Activated naive CD4-positive, alpha-beta T cell treated with anti-CD3 and anti-CD28 coated beads, Interleukin-2, amount 50 U/mL, for 16 hours (primary cell): ENCODE measurements around the gene PMEPA1.
A peak's percentile ranks its signal among the peaks of the same experiment; 100 is the strongest.

Experiments used
- DNase-seq: peaks from one replicate; pipeline ENCODE4 v3.0.0-alpha.2; 2020

Gene PMEPA1

GRCh38 chr20:57676589-57677583 lies 32.9 kb downstream of the PMEPA1 start:
- no peak for DNase-seq

- no peak for DNase-seq
These were observed 34.0 kb downstream of the PMEPA1 start for GRCh38 chr20:57675773-57676172.

- DNase-seq: no peak
These were observed 36.8 kb downstream of the PMEPA1 start for GRCh38 chr20:57672953-57673575.

GRCh38 chr20:57672164-57672563 lies 37.7 kb downstream of the PMEPA1 start:
- DNase-seq: no peak

GRCh38 chr20:57671662-57672061 lies 38.2 kb downstream of the PMEPA1 start:
- DNase-seq: no peak

GRCh38 chr20:57671072-57671391 lies 38.8 kb downstream of the PMEPA1 start:
- DNase-seq: no peak

- no peak for DNase-seq
These were observed 39.3 kb downstream of the PMEPA1 start for GRCh38 chr20:57670288-57671071.

GRCh38 chr20:57669632-57670031 lies 40.2 kb downstream of the PMEPA1 start:
- no peak for DNase-seq

GRCh38 chr20:57667924-57668782 lies 41.7 kb downstream of the PMEPA1 start:
- no peak for DNase-seq

GRCh38 chr20:57667388-57667787 lies 42.4 kb downstream of the PMEPA1 start:
- no peak for DNase-seq

GRCh38 chr20:57666834-57667157 lies 43.0 kb downstream of the PMEPA1 start:
- DNase-seq: no peak

GRCh38 chr20:57666106-57666833 lies 43.5 kb downstream of the PMEPA1 start:
- no peak for DNase-seq

GRCh38 chr20:57665589-57665971 lies 44.2 kb downstream of the PMEPA1 start:
- DNase-seq: no peak

GRCh38 chr20:57664924-57665588 lies 44.8 kb downstream of the PMEPA1 start:
- DNase-seq: no peak

- no peak for DNase-seq
These were observed 45.3 kb downstream of the PMEPA1 start for GRCh38 chr20:57664476-57664875.

- DNase-seq: peak; percentile 7
These were observed 45.9 kb downstream of the PMEPA1 start for GRCh38 chr20:57663681-57664451.

- DNase-seq: peak; percentile 1
These were observed 46.6 kb downstream of the PMEPA1 start for GRCh38 chr20:57663241-57663640.

GRCh38 chr20:57662456-57663240 lies 47.2 kb downstream of the PMEPA1 start:
- DNase-seq: peak; percentile 7

- peak; percentile 2 for DNase-seq
These were observed 47.9 kb downstream of the PMEPA1 start for GRCh38 chr20:57661746-57662455.
